PC-9 (cell line): ENCODE results near the gene ANO7.

Experiments used
- EZH2 ChIP-seq: fragments of 200-600 bp; sonication (generic); IDR thresholded peaks from 2 replicates; pipeline ENCODE4 v1.8.0; 2017; ENCODE audit warnings: antibody characterized with exemption, low read depth
- TF ChIP-seq, protein P1 (sequence below): fragments of 200-600 bp; sonication (generic); conservative IDR thresholded peaks from 2 replicates; pipeline ENCODE4 v1.6.1; 2017; ENCODE audit warnings: mixed run types, antibody characterized with exemption, mild to moderate bottlenecking, moderate library complexity

- TF ChIP-seq EZH2, result no peak
- TF ChIP-seq, protein P1, sequence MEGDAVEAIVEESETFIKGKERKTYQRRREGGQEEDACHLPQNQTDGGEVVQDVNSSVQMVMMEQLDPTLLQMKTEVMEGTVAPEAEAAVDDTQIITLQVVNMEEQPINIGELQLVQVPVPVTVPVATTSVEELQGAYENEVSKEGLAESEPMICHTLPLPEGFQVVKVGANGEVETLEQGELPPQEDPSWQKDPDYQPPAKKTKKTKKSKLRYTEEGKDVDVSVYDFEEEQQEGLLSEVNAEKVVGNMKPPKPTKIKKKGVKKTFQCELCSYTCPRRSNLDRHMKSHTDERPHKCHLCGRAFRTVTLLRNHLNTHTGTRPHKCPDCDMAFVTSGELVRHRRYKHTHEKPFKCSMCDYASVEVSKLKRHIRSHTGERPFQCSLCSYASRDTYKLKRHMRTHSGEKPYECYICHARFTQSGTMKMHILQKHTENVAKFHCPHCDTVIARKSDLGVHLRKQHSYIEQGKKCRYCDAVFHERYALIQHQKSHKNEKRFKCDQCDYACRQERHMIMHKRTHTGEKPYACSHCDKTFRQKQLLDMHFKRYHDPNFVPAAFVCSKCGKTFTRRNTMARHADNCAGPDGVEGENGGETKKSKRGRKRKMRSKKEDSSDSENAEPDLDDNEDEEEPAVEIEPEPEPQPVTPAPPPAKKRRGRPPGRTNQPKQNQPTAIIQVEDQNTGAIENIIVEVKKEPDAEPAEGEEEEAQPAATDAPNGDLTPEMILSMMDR, result no peak
Measured at GRCh38 chr2:241232736-241233575, 44.5 kb downstream of the ANO7 start.
